ENCODE measurements around the gene DISC1. TPM values are rescaled to one million over a fixed set of nuclear protein-coding genes. Genes with fewer than 3 reads are reported as not detected.
"Not testable (repeated sequence)": the region's sequence is repeated elsewhere in the genome, so short reads cannot be mapped to it uniquely, and the experiment has no call there.

DISC1 gene
- total RNA-seq, 2 experiments from 2014 or later = 4.8 to 5.0 TPM

- Mint-ChIP-seq H3K9me3 (peaks cover 10% of the 10 kb centered on the region), H3K27ac (no peak overlapping the region), H3K4me1 (ENCODE audit: low read depth) (no peaks in the 10 kb centered on the region), H3K4me3 (no peak overlapping the region), H3K36me3 (ENCODE audit: low read depth) (peaks cover 18% of the 10 kb centered on the region), H3K27me3 (ENCODE audit: low read depth) (no peaks in the 10 kb centered on the region)
- DNase-seq = no peak
- intact Hi-C loops (cut with micrococcal nuclease) = loop anchor here (1.0 kb wide), 2 partner anchors 49 to 871 kb away; no protein-coding TSS in a partner anchor
- CTCF ChIA-PET = interaction anchor here (0.7 to 2.5 kb wide), 25 partner anchors 9 to 428 kb away, joined by 3 to 32 read pairs (median 6); no protein-coding TSS in a partner anchor
These were observed 130.5 kb downstream of the DISC1 start for GRCh38 chr1:231757101-231757404.

DNA sequence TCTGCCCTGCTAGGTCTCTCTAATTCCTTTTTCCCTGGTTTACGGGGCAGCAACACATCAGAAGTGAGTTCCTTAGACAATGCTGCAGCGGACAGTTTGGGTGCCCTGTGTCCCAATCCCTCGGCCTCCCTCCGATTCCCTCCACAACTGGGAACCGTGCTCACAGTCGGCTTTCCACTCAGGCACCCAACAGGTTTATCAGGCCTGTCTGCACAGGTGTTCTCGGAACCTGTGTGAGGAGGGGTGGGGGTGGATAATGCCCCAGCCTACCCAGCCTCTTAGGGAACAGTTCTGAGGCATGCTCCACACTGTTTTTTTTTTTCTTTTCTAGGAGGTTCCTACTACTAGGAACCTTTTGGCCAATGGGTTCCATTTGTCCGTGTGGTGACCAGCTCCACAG lies 131.2 kb downstream of the DISC1 start:
- no peak for DNase-seq
- Mint-ChIP-seq H3K9me3 (peaks cover 6% of the 10 kb centered on the region), H3K27ac (no peak overlapping the region), H3K27me3 (ENCODE audit: low read depth) (no peaks in the 10 kb centered on the region), H3K4me3 (no peak overlapping the region), H3K4me1 (ENCODE audit: low read depth) (no peaks in the 10 kb centered on the region), H3K36me3 (ENCODE audit: low read depth) (peaks cover 11% of the 10 kb centered on the region)
- intact Hi-C loops (cut with micrococcal nuclease) = loop anchor here (1.0 kb wide), 2 partner anchors 49 to 871 kb away; no protein-coding TSS in a partner anchor
- CTCF ChIA-PET = interaction anchor here (0.6 to 2.5 kb wide), 18 partner anchors 9 to 427 kb away, joined by 3 to 32 read pairs (median 6); no protein-coding TSS in a partner anchor

GRCh38 chr1:231761252-231761651 lies 134.7 kb downstream of the DISC1 start:
- H3K4me3 Mint-ChIP-seq = no peak overlapping the region
- no peaks in the 10 kb centered on the region for H3K27me3 Mint-ChIP-seq (ENCODE audit: low read depth)
- H3K27ac Mint-ChIP-seq = no peak overlapping the region
- H3K9me3 Mint-ChIP-seq = no peaks in the 10 kb centered on the region
- CTCF ChIA-PET = no interaction called here
- intact Hi-C loops (cut with micrococcal nuclease) = no loop called here
- H3K4me1 Mint-ChIP-seq (ENCODE audit: low read depth) = no peaks in the 10 kb centered on the region
- DNase-seq = no peak
- no peaks in the 10 kb centered on the region for H3K36me3 Mint-ChIP-seq (ENCODE audit: low read depth)

GRCh38 chr1:231761747-231762541 lies 135.4 kb downstream of the DISC1 start:
- CTCF ChIA-PET = no interaction called here
- no peaks in the 10 kb centered on the region for H3K9me3 Mint-ChIP-seq
- no peak overlapping the region for H3K27ac Mint-ChIP-seq
- no peak for DNase-seq
- intact Hi-C loops (cut with micrococcal nuclease) = no loop called here
- H3K4me1 Mint-ChIP-seq (ENCODE audit: low read depth) = no peaks in the 10 kb centered on the region
- no peak overlapping the region for H3K4me3 Mint-ChIP-seq
- no peaks in the 10 kb centered on the region for H3K27me3 Mint-ChIP-seq (ENCODE audit: low read depth)
- H3K36me3 Mint-ChIP-seq (ENCODE audit: low read depth) = no peaks in the 10 kb centered on the region

- DNase-seq = no peak
- H3K9me3 Mint-ChIP-seq = no peaks in the 10 kb centered on the region
- intact Hi-C loops (cut with micrococcal nuclease) = no loop called here
- no peaks in the 10 kb centered on the region for H3K4me1 Mint-ChIP-seq (ENCODE audit: low read depth)
- H3K4me3 Mint-ChIP-seq = no peak overlapping the region
- CTCF ChIA-PET = interaction anchor here (0.6 kb wide), 1 partner anchor 9 kb away, joined by 3 read pairs; no protein-coding TSS in a partner anchor
- H3K27me3 Mint-ChIP-seq (ENCODE audit: low read depth) = no peaks in the 10 kb centered on the region
- no peak overlapping the region for H3K27ac Mint-ChIP-seq
- peaks cover 5% of the 10 kb centered on the region for H3K36me3 Mint-ChIP-seq (ENCODE audit: low read depth)
These were observed 136.9 kb downstream of the DISC1 start for GRCh38 chr1:231763456-231763855.

- CTCF ChIA-PET = interaction anchor here (0.7 to 4.6 kb wide), 3 partner anchors 9 to 244 kb away, joined by 4 to 32 read pairs (median 4); no protein-coding TSS in a partner anchor
- H3K9me3 Mint-ChIP-seq; intact Hi-C loops (cut with micrococcal nuclease); H3K27ac Mint-ChIP-seq; DNase-seq; H3K4me3 Mint-ChIP-seq; H3K27me3 Mint-ChIP-seq (ENCODE audit: low read depth); H3K4me1 Mint-ChIP-seq (ENCODE audit: low read depth): not testable (repeated sequence)
- H3K36me3 Mint-ChIP-seq (ENCODE audit: low read depth) = peaks cover 12% of the 10 kb centered on the region
These were observed 139.2 kb downstream of the DISC1 start for GRCh38 chr1:231765825-231766224.

DNA sequence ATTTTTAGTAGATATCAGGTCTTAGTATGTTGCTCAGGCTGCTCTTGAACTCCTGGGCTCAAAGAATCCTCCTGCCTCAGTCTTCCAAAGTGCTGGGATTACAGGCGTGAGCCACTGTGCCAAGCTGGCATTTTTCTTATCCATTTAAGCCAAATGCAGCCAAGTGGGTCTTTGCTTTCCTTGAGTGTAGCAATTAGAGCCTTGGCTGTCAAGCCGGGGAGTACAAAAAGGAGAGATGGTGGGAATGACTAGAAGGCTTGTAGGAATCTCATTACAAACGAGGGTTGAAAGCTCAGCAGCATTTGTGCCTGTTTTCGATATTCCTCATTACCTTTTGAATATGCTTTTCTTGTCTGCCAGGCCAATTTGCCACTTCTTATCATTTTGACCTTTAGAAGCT lies 140.9 kb downstream of the DISC1 start:
- H3K27ac Mint-ChIP-seq = no peak overlapping the region
- intact Hi-C loops (cut with micrococcal nuclease) = no loop called here
- H3K36me3 Mint-ChIP-seq (ENCODE audit: low read depth) = peaks cover 15% of the 10 kb centered on the region
- DNase-seq = no peak
- CTCF ChIA-PET = interaction anchor here (1.2 to 4.6 kb wide), 2 partner anchors 11 to 39 kb away, joined by 3 to 32 read pairs; no protein-coding TSS in a partner anchor
- no peaks in the 10 kb centered on the region for H3K9me3 Mint-ChIP-seq
- no peak overlapping the region for H3K4me3 Mint-ChIP-seq
- H3K27me3 Mint-ChIP-seq (ENCODE audit: low read depth) = no peaks in the 10 kb centered on the region
- no peaks in the 10 kb centered on the region for H3K4me1 Mint-ChIP-seq (ENCODE audit: low read depth)

DNA sequence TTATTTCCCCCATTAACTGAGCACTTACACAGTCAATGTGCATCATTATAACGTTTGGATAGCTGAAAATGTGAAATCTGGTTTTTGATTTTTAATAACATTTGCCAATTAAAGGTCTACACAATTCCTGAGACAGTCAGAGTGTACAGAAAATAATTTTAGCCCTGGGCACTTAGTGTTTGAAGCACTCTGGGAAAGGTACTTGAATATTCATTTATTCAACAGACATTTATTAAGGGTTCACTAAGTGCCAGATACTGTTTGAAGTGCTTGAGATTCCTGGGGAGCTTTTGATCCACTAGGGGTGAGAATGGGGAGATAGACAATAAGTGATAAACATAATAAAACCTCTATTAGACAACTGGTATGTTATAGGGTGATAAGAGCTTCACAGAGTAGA lies 141.8 kb downstream of the DISC1 start:
- H3K36me3 Mint-ChIP-seq (ENCODE audit: low read depth) = peaks cover 17% of the 10 kb centered on the region

GRCh38 chr1:231770506-231771175 lies 144.1 kb downstream of the DISC1 start:
- peaks cover 28% of the 10 kb centered on the region for H3K36me3 Mint-ChIP-seq (ENCODE audit: low read depth)
- no peaks in the 10 kb centered on the region for H3K4me1 Mint-ChIP-seq (ENCODE audit: low read depth)
- H3K27me3 Mint-ChIP-seq (ENCODE audit: low read depth) = no peaks in the 10 kb centered on the region
- intact Hi-C loops (cut with micrococcal nuclease) = no loop called here
- CTCF ChIA-PET = interaction anchor here (3.3 kb wide), 1 partner anchor 14 kb away, joined by 16 read pairs; no protein-coding TSS in a partner anchor
- H3K27ac Mint-ChIP-seq = no peak overlapping the region
- H3K4me3 Mint-ChIP-seq = no peak overlapping the region
- DNase-seq = no peak
- H3K9me3 Mint-ChIP-seq = no peaks in the 10 kb centered on the region

More for the DNA sequence above, 141.8 kb downstream of the DISC1 start:
- Mint-ChIP-seq H3K4me1 (ENCODE audit: low read depth) (no peaks in the 10 kb centered on the region), H3K27ac (no peak overlapping the region), H3K9me3 (no peaks in the 10 kb centered on the region), H3K4me3 (no peak overlapping the region), H3K27me3 (ENCODE audit: low read depth) (no peaks in the 10 kb centered on the region)
- no peak for DNase-seq
- intact Hi-C loops (cut with micrococcal nuclease) = no loop called here
- CTCF ChIA-PET = interaction anchor here (4.6 kb wide), 1 partner anchor 12 kb away, joined by 32 read pairs; no protein-coding TSS in a partner anchor

- CTCF ChIA-PET = interaction anchor here (2.8 kb wide), 1 partner anchor 18 kb away, joined by 7 read pairs; no protein-coding TSS in a partner anchor
These were observed 148.2 kb downstream of the DISC1 start for GRCh38 chr1:231774719-231775335.

GRCh38 chr1:231776010-231776756 lies 149.6 kb downstream of the DISC1 start:
- Mint-ChIP-seq H3K9me3 (no peaks in the 10 kb centered on the region), H3K27me3 (ENCODE audit: low read depth) (no peaks in the 10 kb centered on the region), H3K36me3 (ENCODE audit: low read depth) (peaks cover 21% of the 10 kb centered on the region), H3K4me1 (ENCODE audit: low read depth) (no peaks in the 10 kb centered on the region), H3K4me3 (no peak overlapping the region), H3K27ac (no peak overlapping the region)
- no peak for DNase-seq
- intact Hi-C loops (cut with micrococcal nuclease) = no loop called here
- CTCF ChIA-PET = interaction anchor here (2.8 kb wide), 1 partner anchor 19 kb away, joined by 7 read pairs; no protein-coding TSS in a partner anchor

More at GRCh38 chr1:231774719-231775335, 148.2 kb downstream of the DISC1 start:
- H3K27me3 Mint-ChIP-seq (ENCODE audit: low read depth) = no peaks in the 10 kb centered on the region
- intact Hi-C loops (cut with micrococcal nuclease) = no loop called here
- H3K36me3 Mint-ChIP-seq (ENCODE audit: low read depth) = peaks cover 29% of the 10 kb centered on the region
- no peak overlapping the region for H3K4me3 Mint-ChIP-seq
- no peak for DNase-seq
- H3K9me3 Mint-ChIP-seq = no peaks in the 10 kb centered on the region
- no peak overlapping the region for H3K27ac Mint-ChIP-seq
- no peaks in the 10 kb centered on the region for H3K4me1 Mint-ChIP-seq (ENCODE audit: low read depth)

DNA sequence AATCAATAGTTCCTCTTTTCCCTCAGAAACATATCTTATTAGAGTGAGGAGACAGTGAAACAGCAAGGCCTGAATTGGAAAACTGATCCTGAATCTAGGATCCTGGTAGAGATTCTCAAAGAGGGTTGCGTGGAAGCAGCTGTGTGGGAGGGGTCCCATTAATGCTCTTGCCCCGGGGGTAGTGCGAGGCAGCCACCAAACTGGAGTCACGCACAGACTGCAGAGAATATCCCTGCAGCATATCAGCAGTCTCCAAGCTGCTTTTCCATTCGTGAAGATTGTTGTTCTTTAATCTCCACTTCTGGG lies 150.1 kb downstream of the DISC1 start:
- Mint-ChIP-seq H3K4me1 (ENCODE audit: low read depth) (peaks cover 3% of the 10 kb centered on the region), H3K9me3 (no peaks in the 10 kb centered on the region), H3K27ac (no peak overlapping the region), H3K27me3 (ENCODE audit: low read depth) (no peaks in the 10 kb centered on the region), H3K36me3 (ENCODE audit: low read depth) (peaks cover 23% of the 10 kb centered on the region), H3K4me3 (no peak overlapping the region)
- CTCF ChIA-PET = interaction anchor here (2.8 kb wide), 1 partner anchor 20 kb away, joined by 7 read pairs; no protein-coding TSS in a partner anchor
- intact Hi-C loops (cut with micrococcal nuclease) = no loop called here
- DNase-seq = no peak
